K562 (cell line): ENCODE measurements around the gene MOB3B.

Experiments used
- CHCHD3 ChIP-seq: fragments of 250-450 bp; sonication (Bioruptor Pico); IDR thresholded peaks from 2 replicates; pipeline ENCODE4 v2.1.2; 2022; ENCODE audit warnings: mild to moderate bottlenecking
- CHD2 ChIP-seq: IDR thresholded peaks from 2 replicates; pipeline ENCODE4 v1.6.1; 2011; ENCODE audit warnings: low read depth, low read length
- JUN ChIP-seq, 2 experiments: sonication (generic) in 1 of 2; formaldehyde crosslinking in 1 of 2; IDR thresholded peaks; 2 replicates each; pipeline versions ENCODE4 v1.6.1 to v1.8.0; 2012 to 2022; ENCODE audit warnings: borderline replicate concordance in 2 of 2, mild to moderate bottlenecking in 2 of 2, improper control_type of control experiment in 1 of 2, low read depth in 1 of 2, low read length in 1 of 2, missing genetic modification reagents in 1 of 2
- ZBTB33 ChIP-seq: sonication (generic); formaldehyde crosslinking; IDR thresholded peaks from 2 replicates; pipeline ENCODE4 v1.8.1; 2023; ENCODE audit warnings: mild to moderate bottlenecking, missing genetic modification reagents
- ZBTB49 ChIP-seq: sonication (generic); formaldehyde crosslinking; IDR thresholded peaks from 2 replicates; pipeline ENCODE4 v1.8.0; 2022; ENCODE audit warnings: missing genetic modification reagents, mild to moderate bottlenecking, borderline replicate concordance

- TF ChIP-seq CHD2 (no peak), ZBTB33 (CRISPR knock-in tag) (no peak), JUN (IDR thresholded peaks at IDR 0.05; ENCODE audit: borderline replicate concordance, low read depth, low read length) (no peak), JUN (CRISPR knock-in tag; IDR thresholded peaks at IDR 0.05; ENCODE audit: borderline replicate concordance) (no peak), ZBTB49 (no peak), CHCHD3 (CRISPR knock-in tag) (no peak)
Observed at GRCh38 chr9:27367175-27367798, 162.3 kb downstream of the MOB3B start.
